Fibroblast of pulmonary artery (primary cell): ENCODE results near the gene ANKRD44.
"Not testable (repeated sequence)": the region's sequence is repeated elsewhere in the genome, so short reads cannot be mapped to it uniquely, and the experiment has no call there.

Experiments used
- DNase-seq: peaks from one replicate; pipeline ENCODE4 v3.0.0-alpha.2; 2010; ENCODE audit warnings: low read depth
- H3K4me3 ChIP-seq: replicated peaks from 2 replicates; pipeline ENCODE4 v1.5.1; 2011; ENCODE audit warnings: low read depth, mild to moderate bottlenecking, control low read depth, low read length, moderate library complexity
- TF ChIP-seq, protein P1 (sequence below): IDR thresholded peaks from 2 replicates; pipeline ENCODE4 v1.5.1; 2011; ENCODE audit warnings: mild to moderate bottlenecking, control low read depth, low read length, inconsistent platforms; ENCODE audit errors: missing control alignments

Gene ANKRD44

DNA sequence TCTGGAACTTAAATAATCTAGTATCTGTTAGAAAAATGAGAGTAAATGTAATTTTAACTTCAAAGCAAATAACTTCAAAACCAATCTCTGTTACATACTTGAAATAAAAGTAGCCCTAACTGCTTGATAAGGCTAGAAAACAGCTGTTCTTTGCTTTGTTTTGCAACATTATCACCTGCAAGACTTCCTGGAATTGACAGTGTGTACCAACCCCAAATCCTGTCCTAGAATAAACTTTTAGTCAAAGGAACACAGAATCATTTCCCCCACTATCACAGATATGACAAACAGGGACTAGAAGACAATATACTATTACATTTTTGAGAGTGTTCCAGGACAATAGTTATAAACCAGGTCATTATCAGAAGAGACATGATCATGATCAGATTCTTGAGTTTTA, 278.8 kb downstream of the ANKRD44 start:
- no peak overlapping the region for H3K4me3 ChIP-seq
- TF ChIP-seq, protein P1, sequence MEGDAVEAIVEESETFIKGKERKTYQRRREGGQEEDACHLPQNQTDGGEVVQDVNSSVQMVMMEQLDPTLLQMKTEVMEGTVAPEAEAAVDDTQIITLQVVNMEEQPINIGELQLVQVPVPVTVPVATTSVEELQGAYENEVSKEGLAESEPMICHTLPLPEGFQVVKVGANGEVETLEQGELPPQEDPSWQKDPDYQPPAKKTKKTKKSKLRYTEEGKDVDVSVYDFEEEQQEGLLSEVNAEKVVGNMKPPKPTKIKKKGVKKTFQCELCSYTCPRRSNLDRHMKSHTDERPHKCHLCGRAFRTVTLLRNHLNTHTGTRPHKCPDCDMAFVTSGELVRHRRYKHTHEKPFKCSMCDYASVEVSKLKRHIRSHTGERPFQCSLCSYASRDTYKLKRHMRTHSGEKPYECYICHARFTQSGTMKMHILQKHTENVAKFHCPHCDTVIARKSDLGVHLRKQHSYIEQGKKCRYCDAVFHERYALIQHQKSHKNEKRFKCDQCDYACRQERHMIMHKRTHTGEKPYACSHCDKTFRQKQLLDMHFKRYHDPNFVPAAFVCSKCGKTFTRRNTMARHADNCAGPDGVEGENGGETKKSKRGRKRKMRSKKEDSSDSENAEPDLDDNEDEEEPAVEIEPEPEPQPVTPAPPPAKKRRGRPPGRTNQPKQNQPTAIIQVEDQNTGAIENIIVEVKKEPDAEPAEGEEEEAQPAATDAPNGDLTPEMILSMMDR: no peak
- peak; percentile 33 for DNase-seq

DNA sequence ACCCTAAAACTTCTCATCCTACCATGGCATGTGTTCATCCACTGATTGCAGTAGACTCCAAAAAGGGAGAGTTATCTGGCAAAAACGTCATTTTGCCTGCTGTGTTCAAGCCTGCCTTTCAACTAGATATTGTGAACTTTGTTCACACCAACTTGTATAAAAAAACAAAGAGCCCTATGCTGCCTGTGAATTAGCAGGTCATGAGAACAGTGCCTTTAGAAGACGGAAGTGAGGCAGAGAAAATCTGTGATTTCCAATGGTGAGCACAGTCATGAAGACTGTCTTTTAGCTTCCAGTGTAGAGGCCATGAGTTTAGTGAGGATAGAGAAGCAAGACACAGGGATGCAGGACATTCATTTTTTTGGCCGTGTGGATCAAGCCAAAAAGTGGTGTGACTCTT, 280.5 kb downstream of the ANKRD44 start:
- H3K4me3 ChIP-seq: no peak overlapping the region
- no peak for DNase-seq
- TF ChIP-seq, protein P1: no peak

DNA sequence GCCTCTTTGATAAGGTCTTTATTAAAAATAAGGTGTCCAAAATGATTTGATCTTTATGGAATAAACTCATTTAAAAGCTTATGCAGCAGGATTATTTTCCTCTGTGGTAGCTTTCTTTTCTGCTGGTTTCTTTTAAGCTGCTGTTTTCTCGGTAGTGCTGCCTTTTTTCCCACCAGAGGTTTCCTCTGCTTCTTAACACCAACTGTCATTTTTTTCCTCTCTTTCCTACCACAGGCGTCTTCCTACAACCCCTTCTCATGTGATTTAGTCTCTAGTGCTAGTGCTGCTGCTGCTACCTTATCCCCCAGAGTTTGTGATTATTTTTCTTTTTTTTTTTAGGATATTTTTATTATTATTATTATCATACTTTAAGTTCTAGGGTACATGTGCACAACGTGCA, 281.9 kb downstream of the ANKRD44 start:
- no peak for DNase-seq
- no peak overlapping the region for H3K4me3 ChIP-seq
- TF ChIP-seq, protein P1: no peak

DNA sequence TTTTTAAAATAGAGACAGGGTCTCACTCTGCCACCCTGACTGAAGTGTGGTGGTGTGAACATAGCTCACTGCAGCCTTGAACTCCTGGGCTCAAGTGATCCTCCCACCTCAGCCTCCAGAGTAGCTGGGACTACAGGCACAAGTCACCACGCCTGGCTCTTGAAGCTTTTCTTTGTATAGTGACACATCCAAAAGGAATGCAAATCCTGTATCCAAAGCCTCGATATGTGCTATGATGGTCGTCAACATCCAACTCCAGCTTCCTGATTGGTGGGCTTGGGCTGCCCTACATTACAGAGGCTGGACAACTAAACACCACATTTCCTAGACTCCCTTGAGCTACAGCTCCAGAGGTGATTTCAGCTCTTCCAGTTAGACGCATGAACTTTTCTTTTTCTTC, 282.4 kb downstream of the ANKRD44 start:
- peak; percentile 80 for DNase-seq
- TF ChIP-seq, protein P1: no peak

DNA sequence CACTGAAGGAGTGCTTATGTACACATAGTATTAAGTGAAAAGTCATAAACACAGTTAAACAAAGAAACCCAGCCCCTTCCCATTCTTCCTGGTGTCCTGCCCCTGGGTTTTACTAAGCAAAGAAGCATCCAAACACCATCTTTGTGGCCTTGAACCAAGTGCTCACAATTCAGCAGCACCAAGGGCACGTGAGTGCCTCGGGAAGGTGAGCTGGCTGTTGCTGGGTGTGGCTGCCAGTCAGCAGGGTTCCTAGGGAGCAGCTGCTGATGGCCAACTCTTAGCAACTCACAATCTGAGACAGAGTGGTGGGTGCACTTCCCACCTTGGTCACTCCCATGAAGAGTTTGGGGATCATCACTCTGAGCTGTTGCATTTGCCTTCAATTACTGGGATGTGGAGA, 286.4 kb downstream of the ANKRD44 start:
- H3K4me3 ChIP-seq: no peak overlapping the region
- TF ChIP-seq, protein P1: no peak
- DNase-seq: no peak

More for the DNA sequence above, 282.4 kb downstream of the ANKRD44 start:
- no peak overlapping the region for H3K4me3 ChIP-seq

DNA sequence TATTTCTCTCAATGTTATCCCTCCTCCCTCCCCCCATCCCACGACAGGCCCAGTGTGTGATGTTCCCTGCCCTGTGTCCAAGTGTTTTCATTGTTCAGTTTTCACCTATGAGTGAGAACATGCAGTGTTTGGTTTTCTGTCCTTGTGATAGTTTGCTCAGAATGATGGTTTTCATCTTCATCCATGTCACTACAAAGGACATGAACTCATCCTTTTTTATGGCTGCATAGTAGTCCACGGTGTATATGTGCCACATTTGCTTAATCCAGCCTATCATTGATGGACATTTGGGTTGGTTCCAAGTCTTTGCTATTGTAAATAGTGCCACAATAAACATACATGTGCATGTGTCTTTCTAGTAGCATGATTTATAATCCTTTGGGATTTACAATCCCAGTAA, 289.7 kb downstream of the ANKRD44 start:
- not testable (repeated sequence) for H3K4me3 ChIP-seq, DNase-seq

DNA sequence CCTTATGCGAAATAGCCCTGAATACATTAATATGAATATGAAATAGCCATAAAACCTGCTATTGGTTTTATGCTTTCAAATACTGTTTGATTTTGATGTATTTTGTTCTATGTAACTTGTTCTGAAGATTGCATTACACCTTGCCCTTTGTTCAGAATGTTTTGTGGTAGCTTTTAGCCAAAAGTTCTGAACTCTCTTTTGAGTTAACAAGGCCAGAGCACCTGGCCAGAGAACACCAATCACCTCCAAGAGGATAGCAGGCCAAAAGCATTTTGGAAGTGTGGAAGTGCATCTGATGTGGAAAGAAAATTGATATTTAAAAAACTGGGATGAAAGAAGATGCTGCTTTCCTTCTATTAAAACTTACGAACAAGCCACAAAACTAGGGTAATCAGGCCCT, 297.5 kb downstream of the ANKRD44 start:
- no peak overlapping the region for H3K4me3 ChIP-seq
- no peak for DNase-seq
- TF ChIP-seq, protein P1: no peak
